Liver (tissue), 9 donors: ENCODE measurements around the gene TRIM4. TPM values are rescaled to one million over a fixed set of nuclear protein-coding genes. Genes with fewer than 3 reads are reported as not detected.
"Not testable (repeated sequence)": the region's sequence is repeated elsewhere in the genome, so short reads cannot be mapped to it uniquely, and the experiment has no call there.

Experiments
- DNase-seq: peaks from one replicate; pipeline ENCODE4 v3.0.0-alpha.2; 2017; ENCODE audit warnings: low spot score
- H3K27ac ChIP-seq, 2 donors: one replicate each; pipeline ENCODE4 v1.7.0; 2013; ENCODE audit warnings: inconsistent platforms in 2 of 2, low read length in 2 of 2, control low read depth in 1 of 2, low read depth in 1 of 2, mild to moderate bottlenecking in 1 of 2
- H3K27me3 ChIP-seq, 4 donors: one replicate each; pipeline versions ENCODE4 v1.6.1 to v1.7.0; 2013; ENCODE audit warnings: low read length in 3 of 4, inconsistent platforms in 1 of 4, mild to moderate bottlenecking in 1 of 4, moderate library complexity in 1 of 4; ENCODE audit not compliant: control insufficient read depth in 4 of 4, insufficient read depth in 4 of 4
- H3K36me3 ChIP-seq, 4 donors: one replicate each; pipeline versions ENCODE4 v1.6.1 to v1.7.0; 2013; ENCODE audit warnings: low read length in 3 of 4, mild to moderate bottlenecking in 3 of 4, low read depth in 1 of 4, moderate library complexity in 1 of 4; ENCODE audit not compliant: control insufficient read depth in 4 of 4, insufficient read depth in 3 of 4
- H3K4me1 ChIP-seq, 4 donors: one replicate each; pipeline versions ENCODE4 v1.6.1 to v1.7.0; 2013; ENCODE audit warnings: low read length in 3 of 4, mild to moderate bottlenecking in 3 of 4, moderate library complexity in 1 of 4; ENCODE audit not compliant: control insufficient read depth in 4 of 4, insufficient read depth in 4 of 4
- H3K4me3 ChIP-seq, 3 donors: one replicate each; pipeline versions ENCODE4 v1.6.1 to v1.7.0; 2013; ENCODE audit warnings: low read length in 3 of 3, control low read depth in 1 of 3, low read depth in 1 of 3, mild to moderate bottlenecking in 1 of 3
- H3K9ac ChIP-seq, 2 donors: one replicate each; pipeline ENCODE4 v1.7.0; 2013; ENCODE audit warnings: low read length in 2 of 2, mild to moderate bottlenecking in 2 of 2, moderate library complexity in 2 of 2, control low read depth in 1 of 2, low read depth in 1 of 2
- H3K9me3 ChIP-seq, 4 donors: one replicate each; pipeline versions ENCODE4 v1.6.1 to v1.7.0; 2013; ENCODE audit warnings: low read length in 3 of 4; ENCODE audit not compliant: control insufficient read depth in 4 of 4
- ATF3 ChIP-seq: IDR thresholded peaks from 2 replicates; pipeline ENCODE4 v1.6.1; 2016; ENCODE audit warnings: antibody characterized with exemption
- CTCF ChIP-seq: fragments of 150-350 bp; IDR thresholded peaks from 2 replicates; pipeline ENCODE4 v1.5.1; 2017; ENCODE audit warnings: improper control_type of control experiment, low read depth, low read length; ENCODE audit not compliant: missing input control
- HNF4A ChIP-seq, 2 donors: conservative IDR thresholded peaks; 2 replicates each; pipeline ENCODE4 v1.6.1; 2016; ENCODE audit warnings: antibody characterized with exemption in 2 of 2, mild to moderate bottlenecking in 2 of 2
- HNF4G ChIP-seq: IDR thresholded peaks from 2 replicates; pipeline ENCODE4 v1.6.1; 2016; ENCODE audit warnings: antibody characterized with exemption
- MAX ChIP-seq: IDR thresholded peaks from 2 replicates; pipeline ENCODE4 v1.6.1; 2016; ENCODE audit warnings: antibody characterized with exemption
- RAD21 ChIP-seq, 2 donors: IDR thresholded peaks; 2 replicates each; pipeline ENCODE4 v1.6.1; 2016; ENCODE audit warnings: antibody characterized with exemption in 2 of 2, mild to moderate bottlenecking in 2 of 2
- REST ChIP-seq: IDR thresholded peaks from 2 replicates; pipeline ENCODE4 v1.6.1; 2016; ENCODE audit warnings: antibody characterized with exemption, mild to moderate bottlenecking
- TAF1 ChIP-seq: conservative IDR thresholded peaks from 2 replicates; pipeline ENCODE4 v1.6.1; 2016; ENCODE audit warnings: antibody characterized with exemption, mild to moderate bottlenecking
- ZBTB33 ChIP-seq: IDR thresholded peaks from 2 replicates; pipeline ENCODE4 v1.6.1; 2016; ENCODE audit warnings: antibody characterized with exemption
- WGBS: extraction: QIAGEN DNeasy Blood & Tissue Kit; methylation state at CpG from one replicate; pipeline ENCODE4 v1.1.7; 2013; 5-methylcytosine and 5-hydroxymethylcytosine counted together
- polyA plus RNA-seq, 2 donors: library from polyadenylated mRNA; stranded (reverse) in 1 of 2; unstranded in 1 of 2; fragments of 200-250 nt in 1 of 2; fragments of >200 nt in 1 of 2; fragmentation: Nextera tagmentation in 1 of 2; extraction: Ambion mirVana in 1 of 2; gene quantifications; one replicate each; pipeline versions ENCODE4 v1.2.1 to v1.2.3, GENCODE V29; 2013 to 2015
- total RNA-seq, 2 donors: library from RNA; depleted of rRNA; stranded (reverse); fragments of >200 nt; gene quantifications; one replicate each; pipeline ENCODE4 v1.2.3, GENCODE V29; 2014
- donor health status: healthy.
- donor health status: healthy.
- donor health status: healthy.
- donor health status: healthy.
- donor health status: healthy.

TRIM4 gene
- total and polyA plus RNA-seq, 4 donors: 11.9 to 23.0 (median 14.6) TPM

GRCh38 chr7:99944497-99945070 is 25.3 kb upstream of the TRIM4 start (continued):
- TF ChIP-seq ATF3 (no peak), MAX (no peak)

- no peak overlapping the region for H3K9ac ChIP-seq
- TF ChIP-seq RAD21 (IDR thresholded peaks at IDR 0.05) (no peak), HNF4G (no peak), REST (no peak), ZBTB33 (no peak), TAF1 (no peak), ATF3 (no peak), CTCF (no peak)
- H3K27ac ChIP-seq: no peak overlapping the region
- H3K4me3 ChIP-seq: no peak overlapping the region
- H3K27me3 ChIP-seq: no peaks in the 10 kb centered on the region
- H3K36me3 ChIP-seq: no peaks in the 10 kb centered on the region
- H3K9me3 ChIP-seq: no peaks in the 10 kb centered on the region
- no peaks in the 10 kb centered on the region for H3K4me1 ChIP-seq
- 70% methylated on average over 14 of the region's 14 CpGs for WGBS
- DNase-seq: no peak
Measured at GRCh38 chr7:99943641-99944496, 24.5 kb upstream of the TRIM4 start.

GRCh38 chr7:99938296-99938695 is 19.0 kb upstream of the TRIM4 start:
- Histone ChIP-seq H3K36me3 (no peaks in the 10 kb centered on the region), H3K27ac (no peak overlapping the region), H3K4me3 (no peak overlapping the region), H3K9me3 (peaks cover 0 to 5% (median 0%) of the 10 kb centered on the region in 4 donors), H3K27me3 (no peaks in the 10 kb centered on the region), H3K9ac (no peak overlapping the region), H3K4me1 (no peaks in the 10 kb centered on the region)
- 93% methylated on average over 2 of the region's 2 CpGs for WGBS
- no peak for DNase-seq
- no peak for TF ChIP-seq HNF4A (conservative IDR thresholded peaks at IDR 0.05)

GRCh38 chr7:99935009-99935408 is 15.7 kb upstream of the TRIM4 start:
- H3K36me3 ChIP-seq, H3K27me3 ChIP-seq, H3K4me3 ChIP-seq, H3K27ac ChIP-seq, DNase-seq, H3K9me3 ChIP-seq, H3K4me1 ChIP-seq, H3K9ac ChIP-seq: not testable (repeated sequence)
- WGBS: 66% methylated on average over 4 of the region's 4 CpGs
